SH-SY5Y (cell line): ENCODE data around the gene DLGAP4.

Experiments used
- GATA2 ChIP-seq: IDR thresholded peaks from 2 replicates; pipeline ENCODE4 v1.6.1; 2011; ENCODE audit warnings: mild to moderate bottlenecking, low read depth, low read length
- GATA3 ChIP-seq: IDR thresholded peaks from 2 replicates; pipeline ENCODE4 v1.6.1; 2011; ENCODE audit warnings: low read depth, mild to moderate bottlenecking, low read length, moderate library complexity

The DLGAP4 gene, protein sequence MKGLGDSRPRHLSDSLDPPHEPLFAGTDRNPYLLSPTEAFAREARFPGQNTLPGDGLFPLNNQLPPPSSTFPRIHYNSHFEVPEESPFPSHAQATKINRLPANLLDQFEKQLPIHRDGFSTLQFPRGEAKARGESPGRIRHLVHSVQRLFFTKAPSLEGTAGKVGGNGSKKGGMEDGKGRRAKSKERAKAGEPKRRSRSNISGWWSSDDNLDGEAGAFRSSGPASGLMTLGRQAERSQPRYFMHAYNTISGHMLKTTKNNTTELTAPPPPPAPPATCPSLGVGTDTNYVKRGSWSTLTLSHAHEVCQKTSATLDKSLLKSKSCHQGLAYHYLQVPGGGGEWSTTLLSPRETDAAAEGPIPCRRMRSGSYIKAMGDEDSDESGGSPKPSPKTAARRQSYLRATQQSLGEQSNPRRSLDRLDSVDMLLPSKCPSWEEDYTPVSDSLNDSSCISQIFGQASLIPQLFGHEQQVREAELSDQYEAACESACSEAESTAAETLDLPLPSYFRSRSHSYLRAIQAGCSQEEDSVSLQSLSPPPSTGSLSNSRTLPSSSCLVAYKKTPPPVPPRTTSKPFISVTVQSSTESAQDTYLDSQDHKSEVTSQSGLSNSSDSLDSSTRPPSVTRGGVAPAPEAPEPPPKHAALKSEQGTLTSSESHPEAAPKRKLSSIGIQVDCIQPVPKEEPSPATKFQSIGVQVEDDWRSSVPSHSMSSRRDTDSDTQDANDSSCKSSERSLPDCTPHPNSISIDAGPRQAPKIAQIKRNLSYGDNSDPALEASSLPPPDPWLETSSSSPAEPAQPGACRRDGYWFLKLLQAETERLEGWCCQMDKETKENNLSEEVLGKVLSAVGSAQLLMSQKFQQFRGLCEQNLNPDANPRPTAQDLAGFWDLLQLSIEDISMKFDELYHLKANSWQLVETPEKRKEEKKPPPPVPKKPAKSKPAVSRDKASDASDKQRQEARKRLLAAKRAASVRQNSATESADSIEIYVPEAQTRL

DNA sequence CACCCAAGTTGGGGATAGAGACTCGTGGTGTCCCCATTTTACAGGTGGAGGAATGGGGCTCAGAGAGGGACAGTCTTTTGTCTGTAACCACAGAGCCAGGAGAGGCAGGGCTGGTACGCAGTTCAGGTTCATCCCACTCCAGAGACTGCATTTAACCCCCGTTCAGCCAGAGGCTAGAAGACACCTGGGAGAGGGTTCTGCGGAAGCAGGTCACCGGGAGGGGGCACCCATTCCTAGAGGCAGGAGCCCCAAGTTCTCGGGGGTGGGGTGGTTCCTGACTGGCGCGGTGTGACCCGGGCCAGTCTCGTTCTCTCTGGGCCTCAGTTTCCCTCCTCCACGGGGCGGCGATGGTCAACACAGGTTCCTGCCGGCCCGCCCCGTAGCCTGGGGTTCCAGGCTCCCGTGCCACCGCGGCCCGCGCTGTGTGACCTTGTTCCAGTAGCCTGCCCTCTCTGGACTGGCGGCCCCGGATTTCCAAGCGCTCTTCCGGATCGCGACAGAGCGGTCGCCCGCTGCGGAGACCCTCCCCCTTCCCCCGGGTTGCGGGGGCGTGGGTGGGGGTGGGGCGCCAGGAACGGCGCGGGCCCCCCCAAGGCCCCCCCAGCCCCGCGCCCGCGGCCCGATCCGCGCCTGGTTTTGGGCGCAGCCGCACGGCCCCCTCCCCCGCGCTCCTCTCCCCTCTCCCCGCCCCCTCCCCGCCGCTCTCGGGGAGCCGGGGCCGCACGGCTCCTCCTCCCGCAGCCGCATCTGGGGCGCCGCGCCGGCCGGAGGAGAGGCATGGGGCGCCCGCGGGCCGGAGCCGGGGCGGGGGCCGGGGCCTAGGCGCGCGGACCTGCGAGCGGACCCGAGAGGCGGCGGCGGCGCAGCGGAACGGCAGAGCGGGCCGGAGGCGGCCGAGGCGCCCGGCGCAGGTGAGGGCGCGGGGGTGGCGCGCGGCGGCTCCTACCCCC is at the start of gene DLGAP4:
Gene DLGAP4, plus strand, starts transcription at position 738 of the 950 bp plus-strand sequence. CDS start 125,379 bp downstream, outside the sequence.
- TF ChIP-seq GATA2 (no peak), GATA3 (no peak)

DNA sequence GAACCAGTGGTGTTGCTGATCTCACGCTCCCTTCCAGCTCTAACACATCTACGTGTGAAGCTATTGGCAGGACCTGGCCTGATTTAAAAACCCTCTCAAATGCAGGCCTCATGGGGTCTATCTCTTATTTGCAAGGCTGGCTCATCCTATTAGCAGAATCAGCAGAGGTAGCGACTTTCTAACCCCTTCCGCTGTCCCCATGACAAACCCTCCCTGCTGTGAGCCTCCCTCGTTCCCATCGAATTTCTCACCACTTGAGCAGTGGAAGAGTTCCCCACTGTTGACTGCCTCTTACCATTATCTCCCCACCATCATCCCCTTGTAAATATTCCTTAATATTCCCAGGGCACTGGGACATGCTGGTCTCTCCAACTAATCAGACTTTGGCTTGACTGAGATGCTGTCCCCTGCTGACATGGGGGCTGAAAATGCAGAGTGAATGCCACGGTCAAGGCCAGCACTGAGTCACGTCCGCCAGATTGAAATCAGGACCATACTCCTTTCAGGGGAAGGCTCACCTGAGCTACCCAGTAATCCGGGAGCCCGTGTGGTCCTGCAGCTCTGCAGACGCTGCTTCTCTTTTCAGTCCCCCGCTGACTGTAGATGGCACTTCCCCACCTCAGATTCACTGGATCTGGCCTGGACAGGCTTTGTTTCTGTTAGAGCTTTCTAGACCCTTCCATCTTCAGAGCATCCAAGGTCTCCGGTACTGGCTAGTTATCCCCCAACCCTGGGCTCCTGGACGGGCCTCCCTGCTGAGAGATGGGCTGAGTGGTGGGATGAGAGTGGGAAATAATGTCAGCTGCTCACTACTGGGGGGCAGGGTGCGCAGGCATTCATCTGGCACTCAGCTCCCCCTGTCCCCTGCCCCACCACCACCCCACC is 46.7 kb upstream of the DLGAP4 start:
- TF ChIP-seq GATA3 (no peak), GATA2 (no peak)

DNA sequence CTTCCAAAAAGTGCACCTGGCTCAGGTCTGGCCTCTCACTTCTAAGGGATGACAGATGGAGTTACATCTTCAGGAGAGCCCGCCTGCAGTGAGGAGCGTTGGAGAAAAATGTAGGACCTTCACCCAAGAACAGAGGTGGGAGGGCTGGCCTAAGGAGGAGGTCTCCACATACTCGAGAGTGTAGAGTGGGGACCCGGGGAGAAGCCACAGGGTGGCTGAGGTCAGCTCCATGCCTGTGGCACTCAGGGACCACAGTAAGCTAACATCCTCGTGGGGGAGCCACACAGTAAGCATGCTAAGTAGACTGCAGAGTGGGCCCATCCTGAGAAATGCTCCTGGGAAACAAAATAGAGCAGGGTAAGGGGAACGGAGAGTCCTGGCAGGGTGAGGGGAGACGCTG is 45.8 kb upstream of the DLGAP4 start:
- TF ChIP-seq GATA3 (no peak), GATA2 (no peak)

DNA sequence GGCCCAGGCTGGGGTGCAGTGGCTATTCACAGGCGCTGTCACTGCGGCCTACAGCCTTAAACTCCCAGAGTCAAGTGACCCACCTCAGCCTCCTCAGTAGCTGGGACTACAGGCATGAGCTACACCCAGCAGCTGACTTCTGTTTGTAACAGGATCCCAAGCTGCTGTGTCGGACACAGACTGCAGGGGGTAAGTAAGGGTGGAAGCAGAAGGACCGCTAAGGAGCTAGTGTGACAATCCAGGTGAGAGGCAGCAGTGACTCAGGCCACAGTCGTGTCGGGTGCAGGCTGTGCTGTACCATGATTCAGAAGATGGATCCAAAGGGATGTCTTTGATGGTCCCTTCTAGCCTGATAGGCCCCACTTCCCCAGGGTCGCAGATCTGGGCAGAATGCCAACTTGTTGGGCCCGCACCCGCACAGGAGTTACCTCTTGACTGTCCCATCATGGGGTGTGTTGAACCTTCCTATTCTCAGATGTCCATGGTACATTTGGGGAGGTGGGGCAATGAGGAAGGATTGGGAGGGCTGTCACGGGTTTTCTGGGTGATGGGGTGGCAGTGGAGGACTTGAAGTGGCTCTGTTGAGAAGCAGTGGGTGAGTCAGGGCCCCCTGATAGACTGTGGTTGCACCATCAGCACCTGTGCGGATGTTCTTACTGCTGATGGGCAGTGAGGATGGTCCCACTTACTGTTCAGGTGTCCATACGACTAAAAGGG is 44.6 kb upstream of the DLGAP4 start:
- TF ChIP-seq GATA3 (no peak), GATA2 (no peak)

DNA sequence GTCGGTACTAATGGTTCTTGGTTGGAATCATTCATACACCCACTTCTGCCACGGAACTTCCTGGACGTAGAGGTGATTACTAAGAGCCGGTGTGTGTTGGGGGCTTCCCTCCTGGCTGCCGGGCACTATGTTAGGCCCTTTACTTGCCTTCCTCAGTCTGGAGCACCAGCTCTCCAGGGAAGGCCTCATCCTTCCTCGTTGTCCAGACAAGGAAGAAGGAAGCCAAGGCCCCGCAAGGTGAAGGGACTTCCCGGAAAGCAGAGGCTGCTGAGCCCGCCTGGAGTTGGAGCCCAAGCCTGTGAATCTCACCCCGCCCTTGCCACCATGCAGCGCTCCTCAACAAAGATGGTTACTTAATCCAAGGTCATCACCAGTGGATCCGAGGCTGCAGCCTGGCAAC is 43.7 kb upstream of the DLGAP4 start:
- TF ChIP-seq GATA2 (no peak), GATA3 (no peak)

DNA sequence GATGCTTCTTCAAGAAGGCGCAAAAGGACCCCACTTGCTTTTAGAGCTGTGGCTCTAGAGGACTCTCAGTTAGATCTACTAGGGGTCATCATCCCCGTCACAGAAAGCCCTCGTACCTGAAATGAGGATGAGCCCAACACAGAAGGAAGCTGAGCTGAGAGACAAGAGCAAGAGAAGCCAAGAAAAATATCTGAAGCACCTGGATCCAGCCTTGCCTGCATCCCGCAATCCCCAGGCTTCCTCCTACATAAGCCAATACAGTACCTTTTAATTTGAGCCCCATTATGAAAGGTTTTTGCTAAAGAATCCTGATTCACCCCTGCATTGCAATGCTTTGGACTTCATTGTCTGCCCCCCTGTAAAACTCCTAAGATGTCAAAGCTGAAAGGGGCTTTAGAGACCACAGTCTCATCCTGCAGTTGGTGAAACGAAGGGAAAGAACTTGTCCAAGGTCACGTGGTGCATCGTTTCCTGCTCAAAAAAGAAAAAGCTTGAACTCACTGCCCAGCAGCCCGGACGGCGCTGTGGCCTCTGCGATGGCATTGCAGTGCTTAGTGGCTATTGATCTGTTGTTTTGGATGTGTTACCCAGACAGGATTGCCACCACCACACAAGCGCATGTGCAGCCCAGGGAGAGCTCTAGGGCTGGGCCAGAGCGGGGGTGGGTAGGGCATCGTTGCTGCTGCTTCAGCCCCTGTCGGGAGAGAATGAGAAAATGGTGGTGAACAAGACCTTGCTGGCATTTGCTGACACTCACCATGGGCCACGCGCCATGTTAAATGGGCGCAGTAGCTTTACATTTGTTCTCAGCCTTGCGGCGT is 41.5 kb upstream of the DLGAP4 start:
- TF ChIP-seq GATA3 (no peak), GATA2 (no peak)

DNA sequence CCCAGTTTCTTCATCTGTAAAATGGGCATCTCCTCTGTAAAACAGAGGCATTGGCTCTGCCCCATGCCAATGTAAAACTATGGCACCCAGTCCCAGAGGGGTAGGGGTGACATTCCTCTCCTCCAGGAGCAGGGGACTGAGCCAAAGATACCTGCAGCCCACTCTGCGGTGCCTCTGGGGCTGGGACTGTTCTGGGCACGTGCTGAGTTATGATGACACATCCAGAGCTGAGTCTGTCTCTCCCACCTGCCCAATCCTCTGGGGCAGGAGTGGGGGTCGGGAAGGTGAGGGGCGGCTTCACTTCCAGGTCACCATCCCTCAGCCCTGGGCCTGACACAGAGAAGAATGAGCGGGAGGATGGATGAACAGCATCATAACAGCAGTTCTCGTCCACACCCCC is 40.0 kb upstream of the DLGAP4 start:
- TF ChIP-seq GATA2 (no peak), GATA3 (no peak)

DNA sequence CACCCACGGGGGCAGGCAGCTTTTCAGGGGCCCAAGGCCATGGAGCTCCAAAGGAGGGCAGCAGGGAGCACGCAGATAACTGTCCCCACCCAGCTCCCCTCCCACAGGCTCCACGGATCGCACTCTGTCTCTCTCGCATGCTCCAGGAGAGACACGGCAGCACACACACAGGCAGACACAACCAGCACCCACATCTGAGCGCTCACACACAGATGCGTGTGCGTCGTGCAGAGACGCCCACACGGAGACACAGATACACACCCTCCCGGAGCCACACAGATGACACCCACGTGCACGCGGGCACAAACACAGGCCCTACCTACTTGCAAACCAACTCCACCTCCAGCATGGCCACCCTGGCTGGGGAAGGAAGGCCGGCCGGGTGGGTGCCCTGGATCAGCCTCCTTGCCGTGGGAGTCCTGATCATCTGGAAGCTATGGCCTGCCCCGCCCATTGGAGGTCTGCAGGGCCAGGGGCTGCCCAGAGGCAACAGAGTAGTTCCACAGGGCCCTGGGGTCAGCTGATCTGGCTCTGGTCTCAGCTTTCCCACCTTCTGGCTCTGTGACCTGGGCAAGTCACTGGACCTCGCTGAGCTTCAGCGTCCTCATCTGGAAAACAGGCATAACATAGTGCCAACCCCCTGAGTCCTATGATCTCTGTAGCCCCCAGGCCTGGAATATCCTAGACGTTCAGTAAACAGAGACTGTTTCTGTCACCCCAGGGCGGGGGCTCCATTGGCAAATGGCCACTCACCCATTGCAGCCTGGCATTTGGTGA is 38.3 kb upstream of the DLGAP4 start:
- no peak for TF ChIP-seq GATA3
- no peak for TF ChIP-seq GATA2

DNA sequence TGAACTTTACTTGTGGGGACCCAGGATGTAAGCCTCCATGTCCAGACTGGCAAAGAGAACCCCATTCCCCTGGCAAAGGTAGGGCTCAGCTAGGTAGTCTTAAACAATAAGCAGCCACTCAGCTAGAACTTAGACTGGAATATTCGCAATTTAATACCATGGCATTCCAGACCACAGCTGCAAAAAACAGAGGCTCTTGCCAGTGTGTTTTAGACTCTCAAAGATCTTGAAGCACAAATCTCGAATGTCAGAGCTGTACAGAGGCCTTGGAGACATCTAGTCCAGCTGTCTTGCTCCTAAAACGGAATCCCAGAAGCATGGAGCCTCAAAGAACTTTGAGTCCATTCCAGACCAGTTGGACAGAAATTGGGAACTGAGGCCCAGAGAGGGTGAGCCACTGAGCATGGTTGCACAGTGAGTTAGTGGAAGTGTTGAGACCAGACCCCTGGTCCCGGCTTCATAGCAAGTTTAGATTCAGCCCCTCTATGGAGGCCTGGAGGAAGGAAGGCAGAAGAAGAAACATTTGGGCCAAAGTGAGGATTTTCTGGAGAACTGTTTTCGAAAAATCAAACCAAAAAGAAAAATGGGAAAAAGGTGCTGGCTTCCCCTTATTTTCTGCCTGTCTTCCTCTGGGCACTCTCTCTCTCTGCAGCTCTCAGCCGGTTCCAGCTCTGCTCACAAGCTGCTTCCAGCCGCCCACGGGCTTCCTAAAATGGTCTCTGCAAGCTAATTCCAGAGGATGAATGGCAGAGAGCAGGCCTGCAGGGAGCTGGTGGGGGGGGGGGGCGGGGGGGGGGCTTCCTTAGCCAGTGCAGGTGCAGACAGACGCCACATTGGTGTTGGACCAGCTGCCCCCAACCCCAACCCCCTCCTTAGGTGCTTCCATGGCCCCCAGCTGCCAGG is 37.4 kb upstream of the DLGAP4 start:
- TF ChIP-seq GATA2: no peak

DNA sequence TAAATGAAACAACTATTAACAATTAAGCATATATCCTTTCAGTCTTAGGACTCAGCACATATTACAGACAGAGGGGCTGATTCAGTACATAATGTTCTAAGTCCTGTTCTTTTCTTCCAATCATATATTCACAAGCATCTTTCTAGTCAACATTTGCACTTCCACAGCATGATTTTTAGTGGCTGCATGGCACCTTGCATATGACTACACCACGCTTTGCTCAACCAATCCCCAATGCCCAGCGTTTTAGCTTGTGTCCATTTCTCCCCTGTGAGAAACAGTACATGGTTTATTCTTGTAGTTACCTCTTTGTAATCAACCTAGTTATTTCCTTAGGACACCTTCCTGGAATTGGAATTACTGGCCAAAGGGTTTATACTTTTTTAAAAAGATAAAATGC is 36.6 kb upstream of the DLGAP4 start:
- TF ChIP-seq GATA3: no peak
- no peak for TF ChIP-seq GATA2
